GM13976 (cell line): Measurements from ENCODE around the gene LARP4.

Experiments
- DNase-seq: peaks from one replicate; pipeline ENCODE4 v3.0.0; 2012; ENCODE audit warnings: low spot score
- in situ Hi-C: fragments of 300-500 bp; cut with MboI; formaldehyde crosslinking; loops from one replicate; pipeline ENCODE4 v1.12.0; 2022; ENCODE audit warnings: low sequenced_read_pairs, mixed read lengths, inconsistent platforms; ENCODE audit not compliant: unreplicated experiment
- TF ChIP-seq, protein P1 (sequence below): IDR thresholded peaks from 2 replicates; pipeline ENCODE4 v1.5.1; 2012; ENCODE audit warnings: borderline replicate concordance, mild to moderate bottlenecking; ENCODE audit not compliant: insufficient read depth; ENCODE audit errors: extremely low read depth, missing control alignments, control extremely low read depth

LARP4 gene

DNA sequence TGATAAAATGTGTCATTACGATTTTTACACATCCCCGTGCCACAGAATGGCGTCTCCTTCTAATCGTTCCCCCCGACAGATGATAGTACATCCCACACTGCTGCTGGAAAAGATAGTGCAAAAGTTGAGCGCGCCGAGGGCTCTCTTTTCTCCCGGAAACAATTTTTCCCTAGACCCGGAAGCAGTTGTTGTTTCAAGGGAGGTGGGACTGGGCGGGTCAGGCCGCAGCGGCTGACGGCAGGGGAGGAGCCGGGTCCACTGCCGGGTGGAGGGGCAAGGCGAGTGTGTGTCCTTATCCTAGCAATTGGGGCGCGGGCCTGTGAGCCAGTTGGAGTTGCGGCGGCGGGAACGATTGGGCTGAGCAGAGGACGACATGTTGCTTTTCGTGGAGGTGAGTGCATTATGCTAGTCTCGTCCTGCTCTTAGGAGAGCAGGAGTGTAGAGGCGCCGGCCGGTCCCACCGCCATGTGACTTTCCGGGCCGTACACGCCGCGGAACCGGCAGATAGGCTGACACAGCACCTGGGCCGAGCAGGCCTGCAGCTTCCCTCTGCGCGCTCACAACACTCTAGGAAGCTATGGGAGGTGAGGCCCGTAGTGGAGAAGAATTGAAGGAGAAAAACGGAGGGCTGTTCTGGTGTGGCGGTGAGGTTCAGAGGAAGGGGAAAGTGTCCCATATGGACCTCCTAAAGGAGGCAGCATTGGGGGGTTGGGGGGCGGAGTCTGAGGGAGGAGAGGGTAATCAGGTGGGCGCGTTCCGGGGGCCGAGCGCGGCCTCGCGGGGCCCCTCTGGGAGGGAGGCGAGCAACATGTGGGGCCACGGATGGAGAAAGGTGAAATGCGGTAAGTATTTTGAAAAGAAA lies at the start of gene LARP4:
TSS of gene LARP4 (plus strand) at position 248 of the 862 bp plus-strand sequence. CDS start at position 374, 126 bp downstream.
- in situ Hi-C loops, result no loop called here
- DNase-seq, result peak; percentile 94
- TF ChIP-seq, protein P1, sequence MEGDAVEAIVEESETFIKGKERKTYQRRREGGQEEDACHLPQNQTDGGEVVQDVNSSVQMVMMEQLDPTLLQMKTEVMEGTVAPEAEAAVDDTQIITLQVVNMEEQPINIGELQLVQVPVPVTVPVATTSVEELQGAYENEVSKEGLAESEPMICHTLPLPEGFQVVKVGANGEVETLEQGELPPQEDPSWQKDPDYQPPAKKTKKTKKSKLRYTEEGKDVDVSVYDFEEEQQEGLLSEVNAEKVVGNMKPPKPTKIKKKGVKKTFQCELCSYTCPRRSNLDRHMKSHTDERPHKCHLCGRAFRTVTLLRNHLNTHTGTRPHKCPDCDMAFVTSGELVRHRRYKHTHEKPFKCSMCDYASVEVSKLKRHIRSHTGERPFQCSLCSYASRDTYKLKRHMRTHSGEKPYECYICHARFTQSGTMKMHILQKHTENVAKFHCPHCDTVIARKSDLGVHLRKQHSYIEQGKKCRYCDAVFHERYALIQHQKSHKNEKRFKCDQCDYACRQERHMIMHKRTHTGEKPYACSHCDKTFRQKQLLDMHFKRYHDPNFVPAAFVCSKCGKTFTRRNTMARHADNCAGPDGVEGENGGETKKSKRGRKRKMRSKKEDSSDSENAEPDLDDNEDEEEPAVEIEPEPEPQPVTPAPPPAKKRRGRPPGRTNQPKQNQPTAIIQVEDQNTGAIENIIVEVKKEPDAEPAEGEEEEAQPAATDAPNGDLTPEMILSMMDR, result no peak

DNA sequence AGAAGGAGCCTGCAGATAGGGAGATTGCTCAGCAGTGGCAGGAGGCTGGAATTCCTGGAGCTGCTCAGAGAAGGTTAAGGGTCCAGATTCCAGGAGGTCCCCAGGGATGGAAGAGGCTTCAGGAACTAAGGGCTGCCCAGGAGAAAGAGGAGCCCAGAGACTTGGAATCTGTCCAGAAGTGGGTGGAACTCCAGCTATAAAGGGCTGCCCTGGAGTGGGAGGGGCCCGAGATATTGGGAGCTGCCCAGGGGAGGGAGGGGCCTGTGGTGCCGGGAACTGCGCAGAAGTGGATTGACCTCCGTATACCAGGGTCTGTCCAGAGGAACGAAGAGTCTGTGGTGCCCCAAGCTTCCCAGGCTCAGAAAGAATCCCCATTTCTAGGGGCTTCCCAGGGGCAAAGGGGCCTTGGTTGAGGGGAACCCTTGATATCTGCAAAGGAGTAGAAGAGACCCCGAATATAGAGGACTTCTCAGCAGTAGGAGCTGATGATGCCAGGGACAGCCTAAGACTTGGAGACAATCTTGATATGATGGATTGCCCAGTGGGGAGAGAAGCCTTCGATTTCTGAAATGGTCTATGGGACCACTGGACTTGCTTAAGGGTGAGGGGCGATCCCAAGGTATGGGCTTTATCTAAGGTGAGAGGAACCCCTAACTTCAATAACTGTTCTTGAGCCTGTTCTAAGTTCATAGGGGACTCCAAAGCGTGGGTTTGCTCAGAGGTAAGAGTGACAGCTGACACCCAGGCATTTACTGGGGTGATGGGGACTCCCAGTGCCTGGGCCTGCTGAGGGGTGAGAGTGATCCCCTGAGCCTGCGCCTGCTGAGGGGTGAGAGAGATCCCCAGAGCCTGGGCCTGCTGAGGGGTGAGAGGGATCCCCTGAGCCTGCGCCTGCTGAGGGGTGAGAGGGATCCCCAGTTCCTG lies 49.3 kb upstream of the LARP4 start:
- DNase-seq, result no peak
- in situ Hi-C loops, result no loop called here
- TF ChIP-seq, protein P1, result no peak

DNA sequence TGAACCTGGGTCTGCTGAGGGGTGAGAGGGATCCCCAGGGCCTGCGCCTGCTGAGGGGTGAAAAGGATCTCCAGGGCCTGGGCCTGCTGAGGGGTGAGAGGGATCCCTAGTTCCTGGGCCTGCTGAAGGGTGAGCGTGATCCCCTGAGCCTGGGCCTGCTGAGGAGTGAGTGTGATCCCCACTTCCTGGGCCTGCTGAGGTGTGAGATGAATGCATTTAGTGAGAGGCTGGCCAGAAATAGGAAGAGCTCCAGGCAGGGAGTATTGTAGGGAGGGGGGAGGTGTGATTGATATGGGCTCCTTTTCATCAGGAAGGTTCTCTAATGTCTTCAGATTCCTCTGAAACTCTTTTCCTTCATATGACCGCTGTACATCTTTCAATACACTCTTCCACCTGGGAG lies 47.3 kb upstream of the LARP4 start:
- in situ Hi-C loops, result no loop called here
- TF ChIP-seq, protein P1, result no peak
- no peak for DNase-seq

DNA sequence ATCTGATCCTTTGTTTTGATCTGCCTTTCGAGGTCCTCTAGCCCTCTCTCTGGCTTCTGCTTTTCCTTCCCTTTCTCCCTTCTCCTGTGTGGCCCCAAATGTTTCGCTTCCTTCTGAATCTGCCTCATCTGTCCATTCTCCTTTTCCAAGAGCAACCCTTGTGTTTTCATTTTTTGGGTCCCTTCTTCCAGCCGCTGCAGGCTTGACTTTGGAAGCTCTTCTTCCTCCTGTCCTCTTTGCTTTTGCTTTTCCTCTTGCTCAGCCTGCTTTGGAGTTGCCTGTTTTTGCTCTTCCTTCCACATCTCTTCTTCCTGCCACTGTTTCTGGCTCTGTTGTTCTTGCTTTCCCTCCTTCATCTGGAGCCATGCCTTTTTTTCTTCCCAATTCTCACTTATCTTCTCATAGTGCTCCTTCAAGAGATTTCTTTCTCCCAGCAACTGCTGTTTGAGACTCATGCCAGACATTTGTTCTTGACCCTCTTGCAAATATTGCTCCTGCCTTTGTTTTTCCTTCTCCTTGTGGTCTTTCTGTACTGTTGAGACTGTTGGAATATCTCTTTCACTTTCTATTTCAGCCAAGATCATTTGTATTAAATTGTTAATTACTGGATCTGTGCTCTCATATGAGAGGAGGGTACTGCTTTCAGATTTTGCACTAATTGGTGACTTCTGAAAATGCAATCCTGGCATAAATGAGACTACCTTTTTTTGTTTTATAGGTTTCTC lies 46.7 kb upstream of the LARP4 start:
- in situ Hi-C loops, result no loop called here
- DNase-seq, result no peak
- TF ChIP-seq, protein P1, result no peak

DNA sequence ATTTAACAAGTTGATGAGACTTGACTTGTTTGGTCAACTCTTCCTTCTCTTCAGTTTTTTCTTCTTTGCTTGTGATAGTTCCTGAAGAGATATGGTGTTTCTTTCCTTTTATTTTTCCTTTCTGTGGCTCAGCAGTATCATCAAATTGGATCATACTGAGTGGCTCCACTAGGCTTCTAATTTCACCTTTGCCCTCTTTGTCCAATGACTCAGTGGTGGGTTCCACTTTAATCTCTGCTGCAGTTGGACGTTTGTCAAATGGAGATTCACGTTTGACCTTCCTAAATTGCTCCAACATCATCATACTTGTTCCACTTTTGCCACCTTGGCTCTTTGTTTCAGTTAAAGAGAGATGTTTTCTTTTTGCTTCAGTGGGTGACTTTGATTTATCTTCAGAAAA lies 45.8 kb upstream of the LARP4 start:
- in situ Hi-C loops, result no loop called here
- no peak for DNase-seq
- TF ChIP-seq, protein P1, result no peak

DNA sequence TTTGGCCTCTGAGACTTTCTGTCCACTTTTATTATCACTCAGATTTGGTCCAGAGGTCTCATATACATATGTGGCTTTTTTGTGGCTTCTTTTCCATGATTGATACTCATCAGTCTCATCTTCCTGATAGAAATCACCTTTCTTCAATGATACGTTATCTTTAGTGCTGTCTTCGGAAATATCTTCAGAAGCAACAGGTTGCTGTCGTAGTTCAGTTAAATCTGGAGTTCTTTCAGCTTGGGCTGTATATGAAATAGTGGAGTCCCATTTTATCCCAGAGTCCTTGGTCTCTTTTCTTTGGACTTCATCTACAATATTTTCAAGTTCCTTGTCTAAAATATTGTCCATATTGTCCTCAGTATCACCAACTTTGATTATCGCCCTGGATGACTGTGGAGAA lies 45.3 kb upstream of the LARP4 start:
- TF ChIP-seq, protein P1, result no peak
- in situ Hi-C loops, result no loop called here
- DNase-seq, result no peak
